GM23338 (cell line): ENCODE data around the gene BEGAIN. TPM values are rescaled to one million over a fixed set of nuclear protein-coding genes. Genes with fewer than 3 reads are reported as not detected.

Experiments used
- ATAC-seq: fragments of 200-7000 bp; cut with Tn5 transposase; 3 replicates; pipeline ENCODE4 v1.9.1; 2020
- DNase-seq: peaks from one replicate; pipeline ENCODE4 v3.0.0-alpha.2; 2015; ENCODE audit warnings: low spot score
- H2AFZ ChIP-seq: fragments of 200-600 bp; sonication (generic); 2 replicates; pipeline ENCODE4 v1.8.0; 2016; ENCODE audit warnings: antibody characterized with exemption, mild to moderate bottlenecking, moderate library complexity
- H3F3A ChIP-seq: fragments of 200-600 bp; sonication (generic); replicated peaks from 2 replicates; pipeline ENCODE4 v1.8.0; 2017; ENCODE audit warnings: antibody characterized with exemption, mixed run types, low read depth
- H3K27ac ChIP-seq: fragments of 200-600 bp; sonication (generic); 2 replicates; pipeline ENCODE4 v1.6.1; 2016; ENCODE audit warnings: low read depth
- H3K27me3 ChIP-seq: fragments of 200-600 bp; sonication (generic); 2 replicates; pipeline ENCODE4 v1.8.0; 2016; ENCODE audit warnings: mild to moderate bottlenecking, mixed run types, moderate library complexity; ENCODE audit not compliant: insufficient read depth
- H3K36me3 ChIP-seq: fragments of 200-600 bp; sonication (generic); 2 replicates; pipeline ENCODE4 v1.8.0; 2016; ENCODE audit warnings: mild to moderate bottlenecking; ENCODE audit not compliant: insufficient read depth
- H3K4me1 ChIP-seq: fragments of 200-600 bp; sonication (generic); 2 replicates; pipeline ENCODE4 v1.8.0; 2016; ENCODE audit warnings: mild to moderate bottlenecking, moderate library complexity; ENCODE audit not compliant: insufficient read depth
- H3K4me2 ChIP-seq: fragments of 200-600 bp; sonication (generic); 2 replicates; pipeline ENCODE4 v1.7.1; 2017; ENCODE audit warnings: mixed run types
- H3K4me3 ChIP-seq: fragments of 200-600 bp; sonication (generic); 2 replicates; pipeline ENCODE4 v1.6.1; 2016; ENCODE audit warnings: mixed run types
- H3K79me2 ChIP-seq: fragments of 200-600 bp; sonication (generic); replicated peaks from 2 replicates; pipeline ENCODE4 v1.8.0; 2017; ENCODE audit warnings: mild to moderate bottlenecking; ENCODE audit not compliant: insufficient read depth
- H3K9me2 ChIP-seq: fragments of 200-600 bp; sonication (generic); 2 replicates; pipeline ENCODE4 v1.8.0; 2017; ENCODE audit not compliant: insufficient read depth
- H4K20me1 ChIP-seq: fragments of 200-600 bp; sonication (generic); replicated peaks from 2 replicates; pipeline ENCODE4 v1.8.0; 2017; ENCODE audit warnings: mild to moderate bottlenecking; ENCODE audit not compliant: insufficient read depth
- H3K27ac Mint-ChIP-seq: 2 replicates; pipeline ENCODE4 v1.8.0; 2020; ENCODE audit warnings: inconsistent platforms, mild to moderate bottlenecking, moderate library complexity, mixed read lengths
- H3K27me3 Mint-ChIP-seq: 3 replicates; pipeline ENCODE4 v1.8.0; 2022; ENCODE audit warnings: low read depth, mild to moderate bottlenecking, moderate library complexity, mixed read lengths, inconsistent platforms; ENCODE audit not compliant: insufficient read depth, poor library complexity
- H3K36me3 Mint-ChIP-seq: 3 replicates; pipeline ENCODE4 v1.8.0; 2021; ENCODE audit warnings: low read depth, mild to moderate bottlenecking, inconsistent platforms, moderate library complexity, mixed read lengths
- H3K4me1 Mint-ChIP-seq: 3 replicates; pipeline ENCODE4 v1.8.0; 2020; ENCODE audit warnings: mild to moderate bottlenecking, inconsistent platforms, mixed read lengths
- H3K4me3 Mint-ChIP-seq: 3 replicates; pipeline ENCODE4 v1.8.0; 2021; ENCODE audit warnings: moderate library complexity, mild to moderate bottlenecking, inconsistent platforms, mixed read lengths
- H3K9me3 Mint-ChIP-seq: 3 replicates; pipeline ENCODE4 v1.8.0; 2020; ENCODE audit warnings: moderate library complexity, mild to moderate bottlenecking, inconsistent platforms, mixed read lengths
- CTCF ChIP-seq, 2 experiments: fragments of 200-600 bp in 1 of 2; sonication (generic) in 1 of 2; conservative IDR thresholded peaks; 2 replicates each; pipeline versions ENCODE4 v1.5.1 to v1.6.1; 2016 to 2017; ENCODE audit warnings: antibody characterized with exemption in 2 of 2, low read depth in 2 of 2, mild to moderate bottlenecking in 2 of 2, moderate library complexity in 1 of 2
- ETS1 ChIP-seq: IDR thresholded peaks from 2 replicates; pipeline ENCODE4 v1.6.1; 2016; ENCODE audit warnings: antibody characterized with exemption
- EZH2phosphoT487 ChIP-seq: fragments of 200-600 bp; sonication (generic); IDR thresholded peaks from one replicate; pipeline ENCODE4 v1.8.1; 2018; ENCODE audit warnings: antibody characterized with exemption; ENCODE audit not compliant: unreplicated experiment
- JUNB ChIP-seq: IDR thresholded peaks from one replicate; pipeline ENCODE4 v1.6.1; 2016; ENCODE audit warnings: antibody characterized with exemption; ENCODE audit not compliant: unreplicated experiment
- NANOG ChIP-seq: IDR thresholded peaks from 2 replicates; pipeline ENCODE4 v1.6.1; 2016; ENCODE audit warnings: antibody characterized with exemption, borderline replicate concordance
- POLR2AphosphoS5 ChIP-seq: IDR thresholded peaks from 2 replicates; pipeline ENCODE4 v1.6.1; 2016; ENCODE audit warnings: antibody characterized with exemption, low read depth
- REST ChIP-seq: IDR thresholded peaks from one replicate; pipeline ENCODE4 v1.6.1; 2018; ENCODE audit warnings: antibody characterized with exemption; ENCODE audit not compliant: unreplicated experiment
- ZNF114 ChIP-seq: fragments of 250-450 bp; sonication (Bioruptor Pico); IDR thresholded peaks from 2 replicates; pipeline ENCODE4 v1.5.0; 2020; ENCODE audit warnings: mild to moderate bottlenecking, moderate library complexity
- ZNF331 ChIP-seq: fragments of 250-450 bp; sonication (Bioruptor Pico); IDR thresholded peaks from 2 replicates; pipeline ENCODE4 v1.5.0; 2020; ENCODE audit warnings: low read depth, mild to moderate bottlenecking, moderate library complexity
- long read RNA-seq: library from polyadenylated mRNA; unstranded; transcript quantifications from one replicate; pipeline ENCODE4 v2.0.0, GENCODE V29; 2020; ENCODE audit not compliant: unreplicated experiment
- polyA plus RNA-seq: library from polyadenylated mRNA; unstranded; fragments of >200 nt; fragmentation: Nextera tagmentation; extraction: Ambion mirVana; gene quantifications from 2 replicates; pipeline ENCODE4 v1.2.1, GENCODE V29; 2016
- total RNA-seq: library from RNA; depleted of rRNA; stranded (reverse); fragments of >200 nt; shearing (Covaris generic); gene quantifications from 2 replicates; pipeline ENCODE4 v1.2.3, GENCODE V29; 2014; rRNA removed

BEGAIN gene
- total RNA-seq (2.4 and 6.6 TPM in 2 replicates), polyA plus RNA-seq (0.60 and 0.94 TPM in 2 replicates)
- long read RNA-seq, partial matches to known transcripts = 0 of 2 reads
- long read RNA-seq, other reads (novel, unspliced or antisense) = 2 of 2 reads

- DNase-seq = peak; percentile 38
- Histone ChIP-seq H3K79me2 (no peaks in the 10 kb centered on the region), H3K4me2 (peak within 1 kb of the TSS; percentile 79), H3K4me1 (no peaks in the 10 kb centered on the region; the same call in 1 of the 2 replicates), H2AFZ (peak within 1 kb of the TSS; percentile 98), H3K9me2 (no peaks in the 10 kb centered on the region), H3K27ac (no peak within 1 kb of the TSS), H3K36me3 (no peaks in the 10 kb centered on the region), H3F3A (no peaks in the 10 kb centered on the region), H3K27me3 (peaks cover 32% of the 10 kb centered on the region), H4K20me1 (no peaks in the 10 kb centered on the region), H3K4me3 (peak within 1 kb of the TSS; percentile 56)
- Mint-ChIP-seq H3K36me3 (no peaks in the 10 kb centered on the region; the same call in 2 of the 3 replicates), H3K27me3 (peaks cover 38% of the 10 kb centered on the region), H3K27ac (no peak within 1 kb of the TSS), H3K9me3 (no peaks in the 10 kb centered on the region), H3K4me3 (peak within 1 kb of the TSS; percentile 70), H3K4me1 (peaks cover 9% of the 10 kb centered on the region)
- TF ChIP-seq POLR2AphosphoS5 (no peak), ZNF114 (CRISPR knock-in tag) (no peak), ETS1 (no peak), ZNF331 (CRISPR knock-in tag) (no peak), JUNB (no peak), CTCF (conservative IDR thresholded peaks at IDR 0.05; ENCODE audit: low read depth in 2 of 2) (no peak)
- ATAC-seq = peak; percentile 39
Measured at GRCh38 chr14:100587086-100587762, at the start of gene BEGAIN. Gene BEGAIN (minus strand): TSS chr14:100587417. CDS start chr14:100587290, 127 bp downstream.

GRCh38 chr14:100636559-100636958, 49.3 kb upstream of the BEGAIN start:
- no peaks in the 10 kb centered on the region for H3K36me3 Mint-ChIP-seq
- TF ChIP-seq EZH2phosphoT487 = no peak
- TF ChIP-seq REST = no peak
- no peak for TF ChIP-seq JUNB
- TF ChIP-seq NANOG = no peak
- no peak for TF ChIP-seq CTCF (conservative IDR thresholded peaks at IDR 0.05; ENCODE audit: low read depth in 2 of 2)

More at GRCh38 chr14:100636559-100636958, 49.3 kb upstream of the BEGAIN start:
- H3K9me2 ChIP-seq = no peaks in the 10 kb centered on the region
- no peak overlapping the region for H2AFZ ChIP-seq
- no peak for DNase-seq
- H3K27ac Mint-ChIP-seq = no peak overlapping the region
- H3K4me3 Mint-ChIP-seq = no peak overlapping the region
- ATAC-seq = no peak
- H3K4me1 ChIP-seq = no peaks in the 10 kb centered on the region
- H3K27me3 ChIP-seq = no peaks in the 10 kb centered on the region
- no peak overlapping the region for H3K27ac ChIP-seq
- no peaks in the 10 kb centered on the region for H3F3A ChIP-seq
- H3K9me3 Mint-ChIP-seq = no peaks in the 10 kb centered on the region
- no peaks in the 10 kb centered on the region for H4K20me1 ChIP-seq
- no peak overlapping the region for H3K4me3 ChIP-seq
- no peaks in the 10 kb centered on the region for H3K79me2 ChIP-seq
- H3K27me3 Mint-ChIP-seq = peaks cover 7% of the 10 kb centered on the region
- H3K4me2 ChIP-seq = no peak overlapping the region
- peaks cover 8% of the 10 kb centered on the region; the same call in 2 of the 3 replicates for H3K4me1 Mint-ChIP-seq
- no peaks in the 10 kb centered on the region for H3K36me3 ChIP-seq
